IMR-90 (cell line): Measurements from ENCODE around the gene IFFO2. TPM values are rescaled to one million over a fixed set of nuclear protein-coding genes. Genes with fewer than 3 reads are reported as not detected.
A peak's percentile ranks its signal among the peaks of the same experiment; 100 is the strongest.

Experiments used
- ATAC-seq: fragments of 200-7000 bp; cut with Tn5 transposase; 2 replicates; pipeline ENCODE4 v1.9.1; 2020; ENCODE audit warnings: low read depth, mild to moderate bottlenecking, moderate library complexity
- BruUV-seq: library from RNA; stranded (reverse); fragments of 400-500 nt; replicated peaks from 2 replicates; lab custom pipeline; 2021; lab: Mats Ljungman, UMichigan
- CTCF ChIA-PET: fragments of 300-600 bp; formaldehyde crosslinking; extraction: SDS; loops from one replicate; lab custom pipeline; 2021; ENCODE audit warnings: antibody characterized with exemption; lab: Yijun Ruan, JAX
- POLR2A ChIA-PET: fragments of 300-600 bp; sonication (Branson Sonifier 250); formaldehyde crosslinking; loops from one replicate; lab custom pipeline; 2022; ENCODE audit warnings: antibody characterized with exemption; ENCODE audit not compliant: unreplicated experiment; lab: Charles Lee
- DNase-seq: peaks from one replicate; pipeline ENCODE4 v3.0.0; 2013
- H2AFZ ChIP-seq: replicated peaks from 2 replicates; pipeline ENCODE3; 2013; ENCODE audit warnings: low read length, mild to moderate bottlenecking; ENCODE audit not compliant: poor library complexity
- H2AK5ac ChIP-seq: 2 replicates; pipeline ENCODE4 v1.6.1; 2013; ENCODE audit warnings: low read depth, low read length, inconsistent platforms
- H2AK9ac ChIP-seq: replicated peaks from 2 replicates; pipeline ENCODE3; 2013; ENCODE audit warnings: mild to moderate bottlenecking, low read depth, low read length, moderate library complexity; ENCODE audit not compliant: poor library complexity
- H2BK120ac ChIP-seq: 2 replicates; pipeline ENCODE4 v1.6.1; 2013; ENCODE audit warnings: low read depth, low read length, inconsistent platforms
- H2BK15ac ChIP-seq: 3 replicates; pipeline ENCODE4 v1.6.1; 2013; ENCODE audit warnings: low read depth, low read length, inconsistent platforms
- H2BK20ac ChIP-seq: 2 replicates; pipeline ENCODE4 v1.6.1; 2013; ENCODE audit warnings: low read depth, mild to moderate bottlenecking, inconsistent platforms, low read length, moderate library complexity
- H2BK5ac ChIP-seq: 2 replicates; pipeline ENCODE4 v1.6.1; 2013; ENCODE audit warnings: mild to moderate bottlenecking, low read depth, low read length, inconsistent platforms; ENCODE audit not compliant: poor library complexity, severe bottlenecking
- H3K14ac ChIP-seq: replicated peaks from 2 replicates; pipeline ENCODE4 v1.6.1; 2013; ENCODE audit warnings: low read depth, low read length, inconsistent platforms
- H3K18ac ChIP-seq: 2 replicates; pipeline ENCODE4 v1.6.1; 2013; ENCODE audit warnings: low read depth, low read length, control low read depth
- H3K23ac ChIP-seq: 2 replicates; pipeline ENCODE4 v1.6.1; 2013; ENCODE audit warnings: low read depth, low read length, inconsistent platforms
- H3K27ac ChIP-seq: 2 replicates; pipeline ENCODE4 v1.5.1; 2013; ENCODE audit warnings: mild to moderate bottlenecking, control low read depth, low read length; ENCODE audit not compliant: insufficient read depth
- H3K27me3 ChIP-seq: 2 replicates; pipeline ENCODE4 v1.6.1; 2013; ENCODE audit warnings: low read length; ENCODE audit not compliant: control insufficient read depth, insufficient read depth
- H3K36me3 ChIP-seq: 2 replicates; pipeline ENCODE4 v1.6.1; 2013; ENCODE audit warnings: low read length, mixed read lengths; ENCODE audit not compliant: control insufficient read depth, insufficient read depth
- H3K4ac ChIP-seq: 2 replicates; pipeline ENCODE4 v1.6.1; 2013; ENCODE audit warnings: low read depth, low read length, inconsistent platforms
- H3K4me1 ChIP-seq: 2 replicates; pipeline ENCODE4 v1.6.1; 2013; ENCODE audit warnings: low read length, mixed read lengths; ENCODE audit not compliant: control insufficient read depth, insufficient read depth
- H3K4me2 ChIP-seq: 2 replicates; pipeline ENCODE4 v1.6.1; 2013; ENCODE audit warnings: low read depth, mild to moderate bottlenecking, control low read depth, low read length, moderate library complexity
- H3K4me3 ChIP-seq: 2 replicates; pipeline ENCODE4 v1.5.1; 2013; ENCODE audit warnings: low read depth, mild to moderate bottlenecking, control low read depth, low read length, moderate library complexity; ENCODE audit not compliant: insufficient read depth
- H3K56ac ChIP-seq: 2 replicates; pipeline ENCODE4 v1.6.1; 2013; ENCODE audit warnings: low read length, inconsistent platforms; ENCODE audit not compliant: insufficient read depth; ENCODE audit errors: extremely low read depth
- H3K79me1 ChIP-seq, 2 experiments: 2 replicates each; pipeline ENCODE4 v1.6.1; 2013; ENCODE audit warnings: low read length in 2 of 2, inconsistent platforms in 1 of 2, low read depth in 1 of 2
- H3K9ac ChIP-seq: 2 replicates; pipeline ENCODE4 v1.6.1; 2013; ENCODE audit warnings: low read depth, low read length, control low read depth
- H3K9me1 ChIP-seq: 2 replicates; pipeline ENCODE4 v1.6.1; 2013; ENCODE audit warnings: low read length, inconsistent platforms; ENCODE audit not compliant: insufficient read depth
- H3K9me3 ChIP-seq: 2 replicates; pipeline ENCODE4 v1.6.1; 2013; ENCODE audit warnings: low read length; ENCODE audit not compliant: control insufficient read depth, insufficient read depth
- H4K20me1 ChIP-seq: 2 replicates; pipeline ENCODE4 v1.6.1; 2013; ENCODE audit warnings: low read length, inconsistent platforms; ENCODE audit not compliant: insufficient read depth
- H4K5ac ChIP-seq: 2 replicates; pipeline ENCODE4 v1.6.1; 2013; ENCODE audit warnings: mild to moderate bottlenecking, low read depth, low read length, control low read depth
- H4K8ac ChIP-seq, 2 experiments: 2 replicates each; pipeline ENCODE4 v1.6.1; 2013; ENCODE audit warnings: low read depth in 2 of 2, low read length in 2 of 2, control low read depth in 1 of 2, inconsistent platforms in 1 of 2
- H4K91ac ChIP-seq: 2 replicates; pipeline ENCODE4 v1.6.1; 2013; ENCODE audit warnings: low read depth, low read length, inconsistent platforms; ENCODE audit not compliant: insufficient read depth
- CEBPB ChIP-seq: IDR thresholded peaks from 2 replicates; pipeline ENCODE4 v1.6.1; 2012; ENCODE audit warnings: low read depth, low read length, improper control_type of control experiment
- RFX5 ChIP-seq: IDR thresholded peaks from 2 replicates; pipeline ENCODE4 v1.8.0; 2012; ENCODE audit warnings: low read depth, mild to moderate bottlenecking, low read length, moderate library complexity
- SMC3 ChIP-seq: fragments of 150-350 bp; IDR thresholded peaks from 2 replicates; pipeline ENCODE4 v1.6.1; 2016; ENCODE audit warnings: low read depth, mild to moderate bottlenecking, antibody characterized with exemption, low read length, moderate library complexity
- WGBS, 2 experiments: methylation state at CpG; one replicate each; pipeline versions ENCODE4 v1.1.5 to v1.1.7; 2013; ENCODE audit warnings: missing lambda C conversion rate in 2 of 2; ENCODE audit not compliant: insufficient read length in 1 of 2; ENCODE audit errors: extremely low coverage in 2 of 2; 5-methylcytosine and 5-hydroxymethylcytosine counted together
- dilution Hi-C: fragments of 300-500 bp; cut with HindIII; formaldehyde crosslinking; loops from one replicate; pipeline ENCODE4 v1.14.3; 2018; ENCODE audit warnings: low sequenced_read_pairs; ENCODE audit not compliant: unreplicated experiment
- in situ Hi-C: fragments of 300-500 bp; cut with MboI; formaldehyde crosslinking; loops from 3 replicates; pipeline ENCODE4 v1.14.3; 2019; ENCODE audit warnings: low sequenced_read_pairs, inconsistent platforms, mixed read lengths
- intact Hi-C: fragments of 100-400 bp; cut with micrococcal nuclease; formaldehyde crosslinking; loops from 2 replicates; pipeline ENCODE4 v1.10.0; 2022
- polyA plus RNA-seq, 3 experiments: library from polyadenylated mRNA; depleted of rRNA; stranded (reverse); fragments of >200 nt; gene quantifications; 2 replicates each; pipeline ENCODE4 v1.2.3, GENCODE V29; 2012; ENCODE audit warnings: low replicate concordance in 1 of 3
- total RNA-seq: library from RNA; depleted of rRNA; stranded (reverse); fragments of >200 nt; gene quantifications from 2 replicates; pipeline ENCODE4 v1.2.3, GENCODE V29; 2012

IFFO2 gene
- total and polyA plus RNA-seq, 2 of the 4 experiments (the other 2 are of a cell fraction) = 14.5 to 18.2 TPM

DNA sequence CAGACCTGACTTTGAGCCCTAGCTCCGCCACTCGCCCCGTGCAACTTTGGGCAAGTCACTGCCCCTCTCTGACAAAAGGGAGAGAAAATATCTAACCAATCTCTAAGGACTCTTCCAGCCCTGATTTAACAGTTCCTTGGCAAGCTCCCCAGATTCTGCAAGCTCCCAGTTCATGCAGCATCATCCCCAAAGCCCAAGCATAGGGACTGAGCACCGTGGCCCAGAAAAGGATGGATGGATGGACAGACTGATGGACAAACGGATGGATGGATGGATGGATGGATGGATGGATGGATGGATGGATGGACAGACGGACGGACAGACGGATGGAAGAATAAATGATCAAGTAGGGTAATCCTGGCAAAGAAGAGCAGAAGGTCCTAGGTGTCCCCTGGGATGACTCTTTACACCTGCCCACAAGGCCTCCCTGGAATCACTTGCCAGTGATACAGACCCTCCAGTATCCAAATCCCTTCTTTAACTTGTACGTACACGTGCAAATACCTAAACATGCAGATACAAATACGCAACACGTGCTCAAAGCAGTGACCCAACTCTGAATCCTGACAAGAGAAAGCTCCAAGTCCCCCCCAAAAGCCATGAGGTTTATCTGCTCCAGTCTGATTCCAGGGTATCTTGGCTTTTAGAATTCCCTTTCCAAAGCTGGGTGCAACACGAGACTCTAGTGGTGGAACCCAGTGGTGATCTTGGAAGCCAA is 16.0 kb downstream of the IFFO2 start (continued):
- TF ChIP-seq RFX5 (no peak), CEBPB (no peak)

DNA sequence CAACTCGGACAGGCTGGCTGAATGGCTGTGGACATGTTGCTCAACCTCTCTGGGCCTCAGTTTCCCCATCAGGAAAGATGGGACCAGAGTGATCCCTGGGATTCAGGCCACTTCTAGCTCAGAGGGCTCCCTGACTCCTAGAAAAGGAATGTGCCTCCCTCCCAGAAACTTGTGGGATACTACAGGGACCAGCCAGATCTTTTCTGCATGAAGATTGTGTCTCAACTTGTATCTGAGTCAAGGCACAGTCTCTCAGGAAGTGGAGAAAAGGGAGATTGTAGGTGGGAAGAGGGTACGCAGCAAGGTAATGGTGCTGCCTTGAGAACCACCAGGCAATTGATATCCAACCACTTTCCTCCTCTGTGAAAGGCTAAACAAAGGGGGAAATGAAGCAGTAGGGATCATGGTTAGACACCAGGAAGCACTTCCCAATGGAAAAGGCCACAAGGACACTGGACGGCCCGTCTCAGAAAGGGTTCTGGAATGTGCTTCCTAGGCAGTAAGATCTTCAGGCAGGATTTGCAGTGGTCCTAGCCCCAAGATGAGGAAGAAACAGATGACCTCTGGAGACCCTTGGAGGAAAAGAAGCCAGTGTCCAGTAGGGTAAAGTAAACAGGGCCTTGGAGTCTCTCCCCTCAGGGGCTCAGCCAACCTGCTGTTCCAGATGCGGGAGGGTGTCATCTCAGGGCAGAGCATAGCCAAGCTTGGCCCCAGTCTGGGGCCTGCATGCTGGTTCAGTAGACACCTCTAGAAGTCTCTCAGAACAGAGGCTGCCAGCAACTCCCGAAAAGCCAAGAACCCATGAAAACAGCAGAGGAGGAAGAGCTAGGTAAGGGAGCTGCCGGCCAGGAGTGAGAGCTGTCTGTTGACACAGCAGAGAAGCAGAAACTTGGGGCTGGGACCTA is 16.8 kb downstream of the IFFO2 start:
- peak overlapping the region; percentile 11; the same call in 1 of the 2 replicates for H3K56ac ChIP-seq
- peak overlapping the region; percentile 46 for H2AFZ ChIP-seq
- ChIA-PET CTCF (no interaction called here), POLR2A (no interaction called here)
- peaks cover 21 to 95% of the 10 kb centered on the region in 2 experiments for H3K79me1 ChIP-seq
- peak overlapping the region; percentile 80 for H2AK9ac ChIP-seq
- in situ Hi-C loops = no loop called here
- H3K18ac ChIP-seq = peak overlapping the region; percentile 30; the same call in 1 of the 2 replicates
- dilution Hi-C loops = no loop called here
- no TSS peak for BruUV-seq
- peak overlapping the region; percentile 24 for H2BK120ac ChIP-seq
- no peak overlapping the region for H3K9ac ChIP-seq
- intact Hi-C loops = no loop called here
- WGBS, 2 experiments = 89% methylated on average over 2 of the region's 7 CpGs; no CpG with 5 or more reads in 1 of the 2 experiments
- peak; percentile 30 for ATAC-seq
- H3K27me3 ChIP-seq = no peaks in the 10 kb centered on the region
- H3K23ac ChIP-seq = peak overlapping the region; percentile 76
- DNase-seq = peak; percentile 73
- H3K4ac ChIP-seq = peak overlapping the region; percentile 89
- H3K4me2 ChIP-seq = no peak overlapping the region
- H3K36me3 ChIP-seq = 0 out of 2 replicates have a peak, but pooled peaks cover 1% of the 10 kb centered on the region
- TF ChIP-seq CEBPB = peak; percentile 14; the same call in 1 of the 2 replicates
- no peak for TF ChIP-seq SMC3
- H4K8ac ChIP-seq = peak overlapping the region in 1 of 2 experiments; percentile 74; a peak in 3 of 4 replicates
- H3K9me1 ChIP-seq = peaks cover 54% of the 10 kb centered on the region
- peak overlapping the region; percentile 61 for H4K91ac ChIP-seq
- peak overlapping the region; percentile 61; the same call in 1 of the 2 replicates for H2BK20ac ChIP-seq
- H3K9me3 ChIP-seq = no peaks in the 10 kb centered on the region
- peaks cover 45% of the 10 kb centered on the region for H3K4me1 ChIP-seq
- peak overlapping the region; percentile 10; the same call in 1 of the 2 replicates for H3K27ac ChIP-seq
- H2AK5ac ChIP-seq = peak overlapping the region; percentile 87
- peak overlapping the region; percentile 95 for H3K14ac ChIP-seq
- H4K5ac ChIP-seq = peak overlapping the region; percentile 11; the same call in 1 of the 2 replicates
- peak overlapping the region; percentile 41 for H2BK5ac ChIP-seq
- peak overlapping the region; percentile 45; the same call in 2 of the 3 replicates for H2BK15ac ChIP-seq
- H4K20me1 ChIP-seq = peaks cover 16% of the 10 kb centered on the region
- H3K4me3 ChIP-seq = no peak overlapping the region
